ENCODE results near the gene GPC3. TPM values are rescaled to one million over a fixed set of nuclear protein-coding genes. Genes with fewer than 3 reads are reported as not detected.

GPC3 gene
- total and polyA plus RNA-seq, 2 donors (not counting 3 experiments of a cell fraction or from before 2014, with no cell fraction given), result not detected

- H3K4me1 ChIP-seq (ENCODE audit: control insufficient read depth, extremely low read depth, insufficient read depth, low read length), result no peaks in the 10 kb centered on the region
- CTCF ChIA-PET, result no interaction called here
- H3K4me3 ChIP-seq (replicated peaks in 1 of 3; ENCODE audit: insufficient read depth in 1 of 3, low read depth in 1 of 3, low read length in 3 of 3), result no peak overlapping the region
- no peaks in the 10 kb centered on the region for H3K36me3 ChIP-seq (ENCODE audit: control insufficient read depth in 2 of 2, extremely low read depth in 1 of 2, insufficient read depth in 2 of 2, low read length in 2 of 2)
- DNase-seq (ENCODE audit: low read depth, low spot score), result no peak
- no peaks in the 10 kb centered on the region for H3K79me2 ChIP-seq (ENCODE audit: control insufficient read depth, insufficient read depth, low read length)
- dilution Hi-C loops (cut with MboI; ENCODE audit: extremely low pct_ligation_motif_present, low sequenced_read_pairs), result no loop called here
- no peak overlapping the region for H3K4me2 ChIP-seq (ENCODE audit: insufficient read depth, low read length)
- H3K9me3 ChIP-seq (replicated peaks; ENCODE audit: control insufficient read depth, insufficient read depth, low read length), result no peaks in the 10 kb centered on the region
- H3K9ac ChIP-seq (replicated peaks; ENCODE audit: extremely low read depth, insufficient read depth, low read length), result no peak overlapping the region
- H3K27me3 ChIP-seq (ENCODE audit: control insufficient read depth in 2 of 2, insufficient read depth in 2 of 2, low read length in 2 of 2), result peaks cover under 1 to 5% of the 10 kb centered on the region in 2 experiments
- BruUV-seq (replicated peaks), result no TSS peak
- FAIRE-seq, result no peak
- no peak overlapping the region for H2AFZ ChIP-seq (ENCODE audit: low read depth, low read length)
- POLR2A ChIA-PET, result no interaction called here
- intact Hi-C loops (cut with micrococcal nuclease), result no loop called here
- no peaks in the 10 kb centered on the region for H3K9me1 ChIP-seq (replicated peaks; ENCODE audit: control insufficient read depth, extremely low read depth, insufficient read depth, low read length)
- H4K20me1 ChIP-seq (replicated peaks; ENCODE audit: control insufficient read depth, extremely low read depth, insufficient read depth, low read length), result no peaks in the 10 kb centered on the region
- TF ChIP-seq POLR2AphosphoS5 (IDR thresholded peaks at IDR 0.05; ENCODE audit: insufficient read depth, low read depth, low read length) (no peak), CTCF (IDR thresholded peaks at IDR 0.05; ENCODE audit: extremely low read depth in 1 of 2, insufficient read depth in 1 of 2, low read depth in 1 of 2, low read length in 2 of 2) (no peak), MAX (IDR thresholded peaks at IDR 0.05; ENCODE audit: insufficient read depth, insufficient read length) (no peak), MYC (IDR thresholded peaks at IDR 0.05; ENCODE audit: low read depth, low read length) (no peak), EZH2 (IDR thresholded peaks at IDR 0.05; ENCODE audit: borderline replicate concordance, low read depth, low read length, severe bottlenecking) (no peak), GATA2 (IDR thresholded peaks at IDR 0.05; ENCODE audit: insufficient read depth, insufficient read length, low read depth, low read length) (no peak), POLR2A (IDR thresholded peaks at IDR 0.05; ENCODE audit: low read depth, low read length) (no peak), FOS (IDR thresholded peaks at IDR 0.05; ENCODE audit: borderline replicate concordance, insufficient read depth, low read length) (no peak), JUN (IDR thresholded peaks at IDR 0.05; ENCODE audit: borderline replicate concordance, insufficient read depth, insufficient read length, low read depth) (no peak)
- H3K27ac ChIP-seq (ENCODE audit: insufficient read depth, low read depth, low read length), result no peak overlapping the region
Measured at GRCh38 chrX:133989490-133989889, 4.1 kb upstream of the GPC3 start.
